Measurements from ENCODE around the gene PGM5.

The PGM5 gene

GRCh38 chr9:68419901-68420300 is 63.5 kb downstream of the PGM5 start:
- Histone ChIP-seq H3K27me3 (ENCODE audit: insufficient read depth, low read depth, severe bottlenecking) (peaks cover 33% of the 10 kb centered on the region), H3K36me3 (no peaks in the 10 kb centered on the region), H3K27ac (no peak overlapping the region), H3K4me3 (ENCODE audit: low read depth, low read length) (no peak overlapping the region), H3K9me3 (ENCODE audit: severe bottlenecking) (peaks cover 4% of the 10 kb centered on the region)
- TF ChIP-seq, protein P1, sequence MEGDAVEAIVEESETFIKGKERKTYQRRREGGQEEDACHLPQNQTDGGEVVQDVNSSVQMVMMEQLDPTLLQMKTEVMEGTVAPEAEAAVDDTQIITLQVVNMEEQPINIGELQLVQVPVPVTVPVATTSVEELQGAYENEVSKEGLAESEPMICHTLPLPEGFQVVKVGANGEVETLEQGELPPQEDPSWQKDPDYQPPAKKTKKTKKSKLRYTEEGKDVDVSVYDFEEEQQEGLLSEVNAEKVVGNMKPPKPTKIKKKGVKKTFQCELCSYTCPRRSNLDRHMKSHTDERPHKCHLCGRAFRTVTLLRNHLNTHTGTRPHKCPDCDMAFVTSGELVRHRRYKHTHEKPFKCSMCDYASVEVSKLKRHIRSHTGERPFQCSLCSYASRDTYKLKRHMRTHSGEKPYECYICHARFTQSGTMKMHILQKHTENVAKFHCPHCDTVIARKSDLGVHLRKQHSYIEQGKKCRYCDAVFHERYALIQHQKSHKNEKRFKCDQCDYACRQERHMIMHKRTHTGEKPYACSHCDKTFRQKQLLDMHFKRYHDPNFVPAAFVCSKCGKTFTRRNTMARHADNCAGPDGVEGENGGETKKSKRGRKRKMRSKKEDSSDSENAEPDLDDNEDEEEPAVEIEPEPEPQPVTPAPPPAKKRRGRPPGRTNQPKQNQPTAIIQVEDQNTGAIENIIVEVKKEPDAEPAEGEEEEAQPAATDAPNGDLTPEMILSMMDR (IDR thresholded peaks at IDR 0.05; ENCODE audit: low read depth, low read length), result no peak
- DNase-seq, result no peak

GRCh38 chr9:68426755-68427154 is 70.3 kb downstream of the PGM5 start:
- Histone ChIP-seq H3K4me3 (ENCODE audit: low read depth, low read length) (no peak overlapping the region), H3K27me3 (ENCODE audit: insufficient read depth, low read depth, severe bottlenecking) (peaks cover 32% of the 10 kb centered on the region), H3K9me3 (ENCODE audit: severe bottlenecking) (peaks cover 4% of the 10 kb centered on the region), H3K27ac (no peak overlapping the region), H3K36me3 (no peaks in the 10 kb centered on the region)
- DNase-seq, result no peak
- TF ChIP-seq, protein P1 (IDR thresholded peaks at IDR 0.05; ENCODE audit: low read depth, low read length), result no peak

- TF ChIP-seq, protein P1 (IDR thresholded peaks at IDR 0.05; ENCODE audit: low read depth, low read length), result no peak
- H3K9me3 ChIP-seq (ENCODE audit: severe bottlenecking), result peaks cover 4% of the 10 kb centered on the region
- H3K27ac ChIP-seq, result no peak overlapping the region
- peaks cover 37% of the 10 kb centered on the region for H3K27me3 ChIP-seq (ENCODE audit: insufficient read depth, low read depth, severe bottlenecking)
- DNase-seq, result no peak
- no peaks in the 10 kb centered on the region for H3K36me3 ChIP-seq
- no peak overlapping the region for H3K4me3 ChIP-seq (ENCODE audit: low read depth, low read length)
Observed at GRCh38 chr9:68427216-68427977, 71.0 kb downstream of the PGM5 start.

DNA sequence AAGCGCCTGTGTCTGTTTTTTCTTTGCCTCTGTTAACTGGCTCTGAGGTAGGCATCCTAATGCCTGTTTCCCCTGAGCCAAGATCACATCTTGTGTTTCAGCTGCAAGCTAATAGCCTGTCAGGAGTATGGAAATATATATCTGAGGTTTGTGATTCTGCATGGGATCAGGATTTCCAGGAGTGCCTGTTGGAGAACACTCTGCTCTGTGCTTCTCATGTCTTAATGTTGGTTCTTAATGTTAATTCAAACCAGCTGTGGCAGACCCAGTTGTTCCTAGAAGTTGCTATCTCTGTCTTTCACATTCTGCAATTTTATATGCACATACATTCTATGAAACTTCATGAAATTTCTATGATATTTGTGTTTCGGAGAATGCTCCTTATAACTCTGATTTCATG is 72.1 kb downstream of the PGM5 start:
- Histone ChIP-seq H3K27ac (no peak overlapping the region), H3K9me3 (ENCODE audit: severe bottlenecking) (no peaks in the 10 kb centered on the region), H3K4me3 (ENCODE audit: low read depth, low read length) (no peak overlapping the region), H3K36me3 (no peaks in the 10 kb centered on the region), H3K27me3 (ENCODE audit: insufficient read depth, low read depth, severe bottlenecking) (peaks cover 48% of the 10 kb centered on the region)
- DNase-seq, result no peak
- TF ChIP-seq, protein P1 (IDR thresholded peaks at IDR 0.05; ENCODE audit: low read depth, low read length), result no peak

DNA sequence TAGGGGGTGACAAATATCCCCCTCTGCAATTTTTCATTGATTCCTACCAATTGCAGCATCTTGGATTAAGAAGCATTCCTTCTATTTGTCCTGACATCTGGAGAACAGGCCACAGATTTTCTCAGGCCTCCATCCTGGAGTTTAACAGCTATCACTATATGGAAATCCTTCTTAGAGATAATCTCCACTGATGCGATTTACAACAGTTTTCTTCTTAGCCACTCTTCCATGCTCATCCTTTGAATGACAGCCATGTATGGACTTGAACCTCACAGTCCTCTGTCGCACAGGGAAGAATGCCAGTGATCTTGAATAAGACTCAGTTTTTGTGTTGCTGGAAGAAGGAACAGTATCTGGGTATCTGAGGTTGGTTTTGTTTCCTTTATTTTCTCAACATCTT is 73.2 kb downstream of the PGM5 start:
- H3K4me3 ChIP-seq (ENCODE audit: low read depth, low read length), result no peak overlapping the region
- H3K27ac ChIP-seq, result no peak overlapping the region
- no peaks in the 10 kb centered on the region for H3K9me3 ChIP-seq (ENCODE audit: severe bottlenecking)
- peaks cover 52% of the 10 kb centered on the region for H3K27me3 ChIP-seq (ENCODE audit: insufficient read depth, low read depth, severe bottlenecking)
- H3K36me3 ChIP-seq, result no peaks in the 10 kb centered on the region
- peak; percentile 44 for DNase-seq
- TF ChIP-seq, protein P1 (IDR thresholded peaks at IDR 0.05; ENCODE audit: low read depth, low read length), result no peak

DNA sequence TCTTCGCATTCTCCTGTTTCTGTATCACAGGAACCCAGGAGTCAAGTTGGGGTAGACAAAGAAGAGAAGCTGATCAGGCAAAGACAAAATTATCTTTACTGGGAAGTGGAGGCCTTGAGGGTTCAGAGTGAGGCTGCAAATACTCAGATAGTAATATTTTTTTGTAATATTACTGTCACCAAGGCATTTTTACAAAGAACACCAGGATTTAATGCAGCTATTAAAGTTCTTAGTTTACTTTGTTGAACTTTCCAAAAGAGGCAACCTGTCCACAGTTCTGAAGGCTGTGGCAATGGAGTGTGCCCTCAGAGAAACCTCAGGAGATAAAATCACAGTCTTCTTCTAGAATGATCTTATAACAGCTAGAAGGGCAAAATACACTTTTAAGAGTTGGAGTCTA is 74.9 kb downstream of the PGM5 start:
- no peaks in the 10 kb centered on the region for H3K36me3 ChIP-seq
- no peak overlapping the region for H3K27ac ChIP-seq
- H3K9me3 ChIP-seq (ENCODE audit: severe bottlenecking), result no peaks in the 10 kb centered on the region
- no peak overlapping the region for H3K4me3 ChIP-seq (ENCODE audit: low read depth, low read length)
- peaks cover 60% of the 10 kb centered on the region for H3K27me3 ChIP-seq (ENCODE audit: insufficient read depth, low read depth, severe bottlenecking)
- no peak for DNase-seq
- TF ChIP-seq, protein P1 (IDR thresholded peaks at IDR 0.05; ENCODE audit: low read depth, low read length), result no peak
